ENCODE results near the gene ABCB9.
"Not testable (repeated sequence)": the region's sequence is repeated elsewhere in the genome, so short reads cannot be mapped to it uniquely, and the experiment has no call there.

The ABCB9 gene

GRCh38 chr12:122965851-122966742 is at the start of gene ABCB9:
TSS of gene ABCB9 (minus strand) at chr12:122966463. CDS start at chr12:122960235, 6,228 bp downstream.
- Mint-ChIP-seq H3K9me3 (ENCODE audit: low read depth) (no peaks in the 10 kb centered on the region), H3K27ac (peak within 1 kb of the TSS; percentile 50), H3K4me3 (peak within 1 kb of the TSS; percentile 78), H3K36me3 (no peaks in the 10 kb centered on the region), H3K4me1 (ENCODE audit: low read depth) (peaks cover 9% of the 10 kb centered on the region), H3K27me3 (no peaks in the 10 kb centered on the region)

GRCh38 chr12:123014473-123014872 is 48.2 kb upstream of the ABCB9 start:
- H3K36me3 Mint-ChIP-seq; H3K9me3 Mint-ChIP-seq (ENCODE audit: low read depth); H3K4me3 Mint-ChIP-seq; H3K27ac Mint-ChIP-seq; H3K27me3 Mint-ChIP-seq; H3K4me1 Mint-ChIP-seq (ENCODE audit: low read depth): not testable (repeated sequence)

- Mint-ChIP-seq H3K36me3 (peaks cover 2% of the 10 kb centered on the region), H3K27ac (no peak overlapping the region), H3K27me3 (no peaks in the 10 kb centered on the region), H3K4me3 (no peak overlapping the region), H3K4me1 (ENCODE audit: low read depth) (no peaks in the 10 kb centered on the region), H3K9me3 (ENCODE audit: low read depth) (no peaks in the 10 kb centered on the region)
These were observed 47.2 kb upstream of the ABCB9 start for GRCh38 chr12:123013185-123014095.

GRCh38 chr12:123011701-123012100 is 45.4 kb upstream of the ABCB9 start:
- H3K4me1 Mint-ChIP-seq (ENCODE audit: low read depth), result no peaks in the 10 kb centered on the region
- no peaks in the 10 kb centered on the region for H3K9me3 Mint-ChIP-seq (ENCODE audit: low read depth)
- H3K27me3 Mint-ChIP-seq, result no peaks in the 10 kb centered on the region
- peaks cover 2% of the 10 kb centered on the region for H3K36me3 Mint-ChIP-seq
- H3K4me3 Mint-ChIP-seq, result no peak overlapping the region
- H3K27ac Mint-ChIP-seq, result no peak overlapping the region

- H3K4me3 Mint-ChIP-seq, result no peak overlapping the region
- H3K4me1 Mint-ChIP-seq (ENCODE audit: low read depth), result no peaks in the 10 kb centered on the region
- H3K27me3 Mint-ChIP-seq, result no peaks in the 10 kb centered on the region
- H3K36me3 Mint-ChIP-seq, result peaks cover 2% of the 10 kb centered on the region
- no peak overlapping the region for H3K27ac Mint-ChIP-seq
- no peaks in the 10 kb centered on the region for H3K9me3 Mint-ChIP-seq (ENCODE audit: low read depth)
These were observed 44.4 kb upstream of the ABCB9 start for GRCh38 chr12:123010681-123011080.

GRCh38 chr12:123010110-123010509 is 43.8 kb upstream of the ABCB9 start:
- no peak overlapping the region for H3K27ac Mint-ChIP-seq
- peaks cover 2% of the 10 kb centered on the region for H3K36me3 Mint-ChIP-seq
- no peak overlapping the region for H3K4me3 Mint-ChIP-seq
- no peaks in the 10 kb centered on the region for H3K9me3 Mint-ChIP-seq (ENCODE audit: low read depth)
- no peaks in the 10 kb centered on the region for H3K27me3 Mint-ChIP-seq
- no peaks in the 10 kb centered on the region for H3K4me1 Mint-ChIP-seq (ENCODE audit: low read depth)

GRCh38 chr12:123006977-123007376 is 40.7 kb upstream of the ABCB9 start:
- no peaks in the 10 kb centered on the region for H3K4me1 Mint-ChIP-seq (ENCODE audit: low read depth)
- no peaks in the 10 kb centered on the region for H3K9me3 Mint-ChIP-seq (ENCODE audit: low read depth)
- no peak overlapping the region for H3K4me3 Mint-ChIP-seq
- peaks cover 2% of the 10 kb centered on the region for H3K36me3 Mint-ChIP-seq
- H3K27me3 Mint-ChIP-seq, result no peaks in the 10 kb centered on the region
- no peak overlapping the region for H3K27ac Mint-ChIP-seq

- Mint-ChIP-seq H3K4me3 (no peak overlapping the region), H3K4me1 (ENCODE audit: low read depth) (no peaks in the 10 kb centered on the region), H3K27ac (no peak overlapping the region), H3K9me3 (ENCODE audit: low read depth) (no peaks in the 10 kb centered on the region), H3K36me3 (peaks cover under 1% of the 10 kb centered on the region), H3K27me3 (no peaks in the 10 kb centered on the region)
These were observed 38.9 kb upstream of the ABCB9 start for GRCh38 chr12:123005081-123005626.

- Mint-ChIP-seq H3K27me3 (no peaks in the 10 kb centered on the region), H3K4me3 (no peak overlapping the region), H3K9me3 (ENCODE audit: low read depth) (no peaks in the 10 kb centered on the region), H3K27ac (no peak overlapping the region), H3K4me1 (ENCODE audit: low read depth) (no peaks in the 10 kb centered on the region), H3K36me3 (no peaks in the 10 kb centered on the region)
These were observed 38.0 kb upstream of the ABCB9 start for GRCh38 chr12:123004287-123004686.

GRCh38 chr12:123003257-123003656 is 37.0 kb upstream of the ABCB9 start:
- Mint-ChIP-seq H3K36me3 (no peaks in the 10 kb centered on the region), H3K9me3 (ENCODE audit: low read depth) (no peaks in the 10 kb centered on the region), H3K27ac (no peak overlapping the region), H3K4me3 (no peak overlapping the region), H3K4me1 (ENCODE audit: low read depth) (no peaks in the 10 kb centered on the region), H3K27me3 (no peaks in the 10 kb centered on the region)

GRCh38 chr12:123001464-123001863 is 35.2 kb upstream of the ABCB9 start:
- no peaks in the 10 kb centered on the region for H3K36me3 Mint-ChIP-seq
- no peaks in the 10 kb centered on the region for H3K4me1 Mint-ChIP-seq (ENCODE audit: low read depth)
- no peak overlapping the region for H3K4me3 Mint-ChIP-seq
- H3K27me3 Mint-ChIP-seq, result no peaks in the 10 kb centered on the region
- no peaks in the 10 kb centered on the region for H3K9me3 Mint-ChIP-seq (ENCODE audit: low read depth)
- H3K27ac Mint-ChIP-seq, result no peak overlapping the region

GRCh38 chr12:123000578-123000977 is 34.3 kb upstream of the ABCB9 start:
- Mint-ChIP-seq H3K9me3 (ENCODE audit: low read depth) (no peaks in the 10 kb centered on the region), H3K27me3 (no peaks in the 10 kb centered on the region), H3K27ac (no peak overlapping the region), H3K36me3 (no peaks in the 10 kb centered on the region), H3K4me1 (ENCODE audit: low read depth) (no peaks in the 10 kb centered on the region), H3K4me3 (no peak overlapping the region)

GRCh38 chr12:122999986-123000420 is 33.7 kb upstream of the ABCB9 start:
- Mint-ChIP-seq H3K4me1 (ENCODE audit: low read depth) (no peaks in the 10 kb centered on the region), H3K9me3 (ENCODE audit: low read depth) (no peaks in the 10 kb centered on the region), H3K4me3 (no peak overlapping the region), H3K27me3 (no peaks in the 10 kb centered on the region), H3K27ac (no peak overlapping the region), H3K36me3 (no peaks in the 10 kb centered on the region)

- no peak overlapping the region for H3K4me3 Mint-ChIP-seq
- no peaks in the 10 kb centered on the region for H3K27me3 Mint-ChIP-seq
- H3K36me3 Mint-ChIP-seq, result no peaks in the 10 kb centered on the region
- H3K27ac Mint-ChIP-seq, result no peak overlapping the region
- no peaks in the 10 kb centered on the region for H3K9me3 Mint-ChIP-seq (ENCODE audit: low read depth)
- H3K4me1 Mint-ChIP-seq (ENCODE audit: low read depth), result no peaks in the 10 kb centered on the region
These were observed 33.1 kb upstream of the ABCB9 start for GRCh38 chr12:122999196-122999946.
